Dedifferentiated amniotic fluid mesenchymal stem cell (primary cell): ENCODE measurements around the gene CTTN.
"Not testable (repeated sequence)": the region's sequence is repeated elsewhere in the genome, so short reads cannot be mapped to it uniquely, and the experiment has no call there.

Source experiments
- DNase-seq: peaks from one replicate; pipeline ENCODE4 v3.0.0-alpha.2; 2016; ENCODE audit errors: extremely low spot score

Gene CTTN

GRCh38 chr11:70381350-70381749 is 17.0 kb upstream of the CTTN start:
- DNase-seq: no peak

- DNase-seq: peak; percentile 53
These were observed 16.2 kb upstream of the CTTN start for GRCh38 chr11:70381872-70382861.

GRCh38 chr11:70383664-70384565 is 14.4 kb upstream of the CTTN start:
- no peak for DNase-seq

- DNase-seq: no peak
These were observed 13.7 kb upstream of the CTTN start for GRCh38 chr11:70384566-70385152.

GRCh38 chr11:70387564-70387963 is 10.8 kb upstream of the CTTN start:
- DNase-seq: no peak

GRCh38 chr11:70389201-70389600 is 9.1 kb upstream of the CTTN start:
- DNase-seq: no peak

- DNase-seq: not testable (repeated sequence)
These were observed 7.4 kb upstream of the CTTN start for GRCh38 chr11:70390882-70391281.

GRCh38 chr11:70394211-70394950 is 3.9 kb upstream of the CTTN start:
- no peak for DNase-seq

GRCh38 chr11:70397336-70397982 is 870 bp upstream of the CTTN start:
- no peak for DNase-seq

GRCh38 chr11:70398834-70399680 is 728 bp downstream of the CTTN start:
- DNase-seq: no peak

- peak; percentile 89 for DNase-seq
These were observed 1.4 kb downstream of the CTTN start for GRCh38 chr11:70399681-70400112.

- no peak for DNase-seq
These were observed 2.3 kb downstream of the CTTN start for GRCh38 chr11:70400643-70401042.

GRCh38 chr11:70402016-70402415 is 3.7 kb downstream of the CTTN start:
- DNase-seq: no peak

GRCh38 chr11:70402685-70403084 is 4.4 kb downstream of the CTTN start:
- DNase-seq: no peak

GRCh38 chr11:70404244-70404643 is 5.9 kb downstream of the CTTN start:
- DNase-seq: no peak

GRCh38 chr11:70405679-70406395 is 7.5 kb downstream of the CTTN start:
- no peak for DNase-seq

- DNase-seq: no peak
These were observed 8.8 kb downstream of the CTTN start for GRCh38 chr11:70407121-70407520.

GRCh38 chr11:70407814-70408213 is 9.5 kb downstream of the CTTN start:
- DNase-seq: no peak

GRCh38 chr11:70408326-70408725 is 10.0 kb downstream of the CTTN start:
- DNase-seq: not testable (repeated sequence)
